GM06990 (cell line): Measurements from ENCODE around the gene FERMT1.

Experiments used
- DNase-seq: peaks from one replicate; pipeline ENCODE4 v3.0.0-alpha.2; 2011; ENCODE audit not compliant: insufficient read length; ENCODE audit errors: extremely low read depth
- H3K27me3 ChIP-seq: replicated peaks from 2 replicates; pipeline ENCODE4 v1.6.0; 2011; ENCODE audit warnings: low read length; ENCODE audit not compliant: control insufficient read depth, insufficient read depth
- H3K36me3 ChIP-seq: 2 replicates; pipeline ENCODE4 v1.5.1; 2011; ENCODE audit warnings: low read length; ENCODE audit not compliant: control insufficient read depth, insufficient read depth
- H3K4me3 ChIP-seq: replicated peaks from 2 replicates; pipeline ENCODE4 v1.5.1; 2011; ENCODE audit warnings: low read depth, mild to moderate bottlenecking, control low read depth, low read length
- CTCF ChIP-seq: IDR thresholded peaks from 2 replicates; pipeline ENCODE4 v1.5.1; 2011; ENCODE audit warnings: low read length, control low read depth, mild to moderate bottlenecking, inconsistent platforms; ENCODE audit not compliant: insufficient read depth, poor library complexity, severe bottlenecking

FERMT1 gene

GRCh38 chr20:6044115-6044514, 78.7 kb downstream of the FERMT1 start:
- Histone ChIP-seq H3K27me3 (no peaks in the 10 kb centered on the region), H3K36me3 (peaks cover 3% of the 10 kb centered on the region), H3K4me3 (no peak overlapping the region)
- TF ChIP-seq CTCF: no peak
- no peak for DNase-seq

GRCh38 chr20:6041808-6042265, 81.0 kb downstream of the FERMT1 start:
- Histone ChIP-seq H3K4me3 (no peak overlapping the region), H3K36me3 (peaks cover 7% of the 10 kb centered on the region), H3K27me3 (no peaks in the 10 kb centered on the region)
- TF ChIP-seq CTCF: no peak
- no peak for DNase-seq

GRCh38 chr20:6040958-6041807, 81.6 kb downstream of the FERMT1 start:
- DNase-seq: no peak
- Histone ChIP-seq H3K36me3 (peaks cover 7% of the 10 kb centered on the region), H3K4me3 (no peak overlapping the region), H3K27me3 (no peaks in the 10 kb centered on the region)
- TF ChIP-seq CTCF: no peak

GRCh38 chr20:6040540-6040939, 82.3 kb downstream of the FERMT1 start:
- H3K4me3 ChIP-seq: no peak overlapping the region
- DNase-seq: no peak
- TF ChIP-seq CTCF: no peak
- peaks cover 7% of the 10 kb centered on the region for H3K36me3 ChIP-seq
- no peaks in the 10 kb centered on the region for H3K27me3 ChIP-seq

- H3K36me3 ChIP-seq: peaks cover 7% of the 10 kb centered on the region
- H3K27me3 ChIP-seq: no peaks in the 10 kb centered on the region
- no peak for DNase-seq
- no peak for TF ChIP-seq CTCF
- H3K4me3 ChIP-seq: no peak overlapping the region
Observed at GRCh38 chr20:6039766-6040165, 83.1 kb downstream of the FERMT1 start.

GRCh38 chr20:6038256-6038655, 84.6 kb downstream of the FERMT1 start:
- H3K36me3 ChIP-seq: peaks cover 12% of the 10 kb centered on the region

More at GRCh38 chr20:6038256-6038655, 84.6 kb downstream of the FERMT1 start:
- no peak for TF ChIP-seq CTCF
- no peak overlapping the region for H3K4me3 ChIP-seq
- H3K27me3 ChIP-seq: no peaks in the 10 kb centered on the region
- no peak for DNase-seq
